Measurements from ENCODE around the gene DTYMK.

DNA sequence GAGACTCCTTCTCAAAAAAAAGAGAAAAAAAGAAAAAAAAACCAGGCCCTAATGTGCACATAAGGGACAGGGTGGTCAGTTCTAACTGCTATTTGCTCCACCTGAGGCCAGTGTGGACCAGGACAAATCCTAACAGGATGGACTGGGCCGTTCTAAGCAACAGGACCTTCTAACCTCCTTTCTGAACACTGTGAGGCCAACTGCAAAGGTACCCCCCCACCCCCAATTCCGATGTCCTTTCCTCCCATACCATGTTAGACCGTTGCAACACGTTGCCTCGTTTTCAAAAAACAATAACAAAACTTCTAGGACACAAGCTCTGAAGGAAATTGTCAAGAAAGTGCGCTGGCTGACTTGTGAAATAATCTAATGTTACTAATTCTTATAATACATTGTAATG lies 50.9 kb downstream of the DTYMK start:
- TF ChIP-seq YY1 (IDR thresholded peaks at IDR 0.05; ENCODE audit: insufficient read depth, insufficient read length) (no peak), ZNF274 (IDR thresholded peaks at IDR 0.05; ENCODE audit: low read depth, low read length) (no peak), SUZ12 (IDR thresholded peaks at IDR 0.05; ENCODE audit: extremely low read depth, insufficient read depth, insufficient read length) (no peak)

Data from NT2/D1 (cell line).